Chondrocyte (in vitro differentiated cells): ENCODE results near the gene RXRA. TPM values are rescaled to one million over a fixed set of nuclear protein-coding genes. Genes with fewer than 3 reads are reported as not detected.

Experiments used
- DNase-seq: peaks from one replicate; pipeline ENCODE4 v3.0.0; 2021; ENCODE audit warnings: mixed read lengths, low spot score
- H3K27ac Mint-ChIP-seq: one replicate; pipeline ENCODE4 v1.8.0; 2021; ENCODE audit warnings: mild to moderate bottlenecking, moderate library complexity, mixed read lengths; ENCODE audit not compliant: unreplicated experiment
- H3K27me3 Mint-ChIP-seq: 2 replicates; pipeline ENCODE4 v1.8.0; 2021; ENCODE audit warnings: low read depth, mixed read lengths
- H3K36me3 Mint-ChIP-seq: 2 replicates; pipeline ENCODE4 v1.8.0; 2021; ENCODE audit warnings: low read depth, mixed read lengths
- H3K4me1 Mint-ChIP-seq: 2 replicates; pipeline ENCODE4 v1.8.0; 2021; ENCODE audit warnings: low read depth, mild to moderate bottlenecking, mixed read lengths
- H3K4me3 Mint-ChIP-seq: one replicate; pipeline ENCODE4 v1.8.0; 2021; ENCODE audit warnings: mild to moderate bottlenecking, moderate library complexity, mixed read lengths; ENCODE audit not compliant: unreplicated experiment
- H3K9me3 Mint-ChIP-seq: 2 replicates; pipeline ENCODE4 v1.8.0; 2021; ENCODE audit warnings: low read depth, mixed read lengths
- total RNA-seq: library from RNA; stranded (reverse); gene quantifications from 3 replicates; pipeline ENCODE4 v1.2.1, GENCODE V29; 2021
- TF ChIP-seq, protein P1 (sequence below): fragments of 200-600 bp; sonication (generic); IDR thresholded peaks from 2 replicates; pipeline ENCODE4 v1.5.0; 2021; ENCODE audit warnings: antibody characterized with exemption, mild to moderate bottlenecking, moderate library complexity

RXRA gene
- total RNA-seq, 1 donor from 2014 or later = 27.3 TPM

DNA sequence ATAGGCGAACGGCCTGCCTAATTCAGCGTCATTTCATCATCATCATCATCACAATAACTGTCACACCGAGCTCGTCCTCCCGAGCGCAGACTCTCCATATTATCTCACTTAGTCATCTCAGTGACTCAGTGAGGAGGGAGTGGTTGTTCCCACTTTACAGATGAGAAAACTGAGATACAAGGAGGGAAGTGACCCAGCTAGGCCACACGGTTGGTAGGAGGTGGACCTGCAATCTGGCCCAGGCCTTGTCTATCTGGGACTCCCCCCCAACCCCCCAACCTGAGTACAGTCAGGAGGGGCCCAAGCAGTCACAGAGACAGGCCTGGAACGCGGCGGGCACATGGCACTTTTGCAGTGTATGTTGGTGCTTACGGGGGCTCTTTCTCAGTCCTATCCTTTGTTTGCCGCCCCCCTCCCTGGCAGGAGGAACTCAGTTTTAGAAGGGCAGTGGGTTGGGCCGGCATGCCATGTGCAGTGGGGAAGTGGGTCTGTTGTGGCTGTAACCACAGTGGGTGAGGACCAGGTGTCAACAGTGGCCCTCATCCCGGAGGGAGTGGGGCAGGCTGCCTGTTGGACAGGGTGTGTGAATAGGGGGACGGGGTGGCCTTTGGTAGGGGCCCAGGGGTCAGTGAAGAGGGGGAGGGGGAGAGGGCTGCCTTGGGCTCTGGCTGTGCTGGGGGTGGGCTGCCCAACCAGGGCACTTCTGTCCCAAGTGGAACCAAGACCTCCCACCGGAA lies 1.7 kb upstream of the RXRA start:
- no peaks in the 10 kb centered on the region for H3K27me3 Mint-ChIP-seq
- DNase-seq = no peak
- H3K27ac Mint-ChIP-seq = peak overlapping the region; percentile 36
- no peaks in the 10 kb centered on the region for H3K9me3 Mint-ChIP-seq
- H3K36me3 Mint-ChIP-seq = no peaks in the 10 kb centered on the region
- TF ChIP-seq, protein P1, sequence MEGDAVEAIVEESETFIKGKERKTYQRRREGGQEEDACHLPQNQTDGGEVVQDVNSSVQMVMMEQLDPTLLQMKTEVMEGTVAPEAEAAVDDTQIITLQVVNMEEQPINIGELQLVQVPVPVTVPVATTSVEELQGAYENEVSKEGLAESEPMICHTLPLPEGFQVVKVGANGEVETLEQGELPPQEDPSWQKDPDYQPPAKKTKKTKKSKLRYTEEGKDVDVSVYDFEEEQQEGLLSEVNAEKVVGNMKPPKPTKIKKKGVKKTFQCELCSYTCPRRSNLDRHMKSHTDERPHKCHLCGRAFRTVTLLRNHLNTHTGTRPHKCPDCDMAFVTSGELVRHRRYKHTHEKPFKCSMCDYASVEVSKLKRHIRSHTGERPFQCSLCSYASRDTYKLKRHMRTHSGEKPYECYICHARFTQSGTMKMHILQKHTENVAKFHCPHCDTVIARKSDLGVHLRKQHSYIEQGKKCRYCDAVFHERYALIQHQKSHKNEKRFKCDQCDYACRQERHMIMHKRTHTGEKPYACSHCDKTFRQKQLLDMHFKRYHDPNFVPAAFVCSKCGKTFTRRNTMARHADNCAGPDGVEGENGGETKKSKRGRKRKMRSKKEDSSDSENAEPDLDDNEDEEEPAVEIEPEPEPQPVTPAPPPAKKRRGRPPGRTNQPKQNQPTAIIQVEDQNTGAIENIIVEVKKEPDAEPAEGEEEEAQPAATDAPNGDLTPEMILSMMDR = no peak
- peak overlapping the region; percentile 44 for H3K4me3 Mint-ChIP-seq
- H3K4me1 Mint-ChIP-seq = peaks cover 52% of the 10 kb centered on the region

DNA sequence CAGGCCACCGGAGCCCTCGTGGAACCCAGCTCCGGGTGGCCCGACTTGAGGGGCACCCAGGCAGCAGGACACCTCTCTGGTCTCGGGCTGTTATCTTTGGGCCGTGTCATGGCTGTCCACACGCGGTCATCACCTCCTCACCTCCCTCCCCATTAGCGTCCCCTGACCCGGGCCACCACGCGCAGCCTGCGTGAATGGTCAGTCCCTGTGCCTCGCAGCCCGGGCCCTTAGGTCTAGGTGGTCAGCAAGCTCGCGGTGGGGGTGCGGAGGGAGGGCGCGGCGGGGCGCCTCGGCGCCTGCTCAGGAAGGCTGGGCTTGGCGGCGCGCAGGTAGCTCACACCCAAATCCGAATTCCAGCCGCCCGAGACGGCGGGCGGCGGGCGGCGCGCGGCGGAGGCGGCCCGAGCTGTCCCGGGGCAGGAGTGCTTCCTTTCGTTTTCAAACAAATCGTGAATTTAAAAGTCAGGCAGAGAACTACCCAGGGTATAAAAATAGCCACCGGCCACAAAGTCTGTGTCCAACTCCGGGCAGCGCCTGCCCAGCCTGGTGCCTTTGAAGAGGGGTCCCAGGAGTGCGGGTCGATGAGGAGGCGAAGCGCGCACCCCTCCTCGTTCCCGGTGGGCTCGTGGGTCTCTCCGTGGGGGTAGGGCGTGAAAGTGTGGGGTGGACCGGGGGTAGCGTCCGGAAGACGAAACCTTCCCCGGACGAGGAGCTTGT lies 1.0 kb upstream of the RXRA start:
- no peaks in the 10 kb centered on the region for H3K36me3 Mint-ChIP-seq
- no peaks in the 10 kb centered on the region for H3K27me3 Mint-ChIP-seq
- no peaks in the 10 kb centered on the region for H3K9me3 Mint-ChIP-seq
- TF ChIP-seq, protein P1 = no peak
- no peak for DNase-seq
- H3K4me3 Mint-ChIP-seq = peak overlapping the region; percentile 79
- peaks cover 58% of the 10 kb centered on the region for H3K4me1 Mint-ChIP-seq
- peak overlapping the region; percentile 85 for H3K27ac Mint-ChIP-seq

DNA sequence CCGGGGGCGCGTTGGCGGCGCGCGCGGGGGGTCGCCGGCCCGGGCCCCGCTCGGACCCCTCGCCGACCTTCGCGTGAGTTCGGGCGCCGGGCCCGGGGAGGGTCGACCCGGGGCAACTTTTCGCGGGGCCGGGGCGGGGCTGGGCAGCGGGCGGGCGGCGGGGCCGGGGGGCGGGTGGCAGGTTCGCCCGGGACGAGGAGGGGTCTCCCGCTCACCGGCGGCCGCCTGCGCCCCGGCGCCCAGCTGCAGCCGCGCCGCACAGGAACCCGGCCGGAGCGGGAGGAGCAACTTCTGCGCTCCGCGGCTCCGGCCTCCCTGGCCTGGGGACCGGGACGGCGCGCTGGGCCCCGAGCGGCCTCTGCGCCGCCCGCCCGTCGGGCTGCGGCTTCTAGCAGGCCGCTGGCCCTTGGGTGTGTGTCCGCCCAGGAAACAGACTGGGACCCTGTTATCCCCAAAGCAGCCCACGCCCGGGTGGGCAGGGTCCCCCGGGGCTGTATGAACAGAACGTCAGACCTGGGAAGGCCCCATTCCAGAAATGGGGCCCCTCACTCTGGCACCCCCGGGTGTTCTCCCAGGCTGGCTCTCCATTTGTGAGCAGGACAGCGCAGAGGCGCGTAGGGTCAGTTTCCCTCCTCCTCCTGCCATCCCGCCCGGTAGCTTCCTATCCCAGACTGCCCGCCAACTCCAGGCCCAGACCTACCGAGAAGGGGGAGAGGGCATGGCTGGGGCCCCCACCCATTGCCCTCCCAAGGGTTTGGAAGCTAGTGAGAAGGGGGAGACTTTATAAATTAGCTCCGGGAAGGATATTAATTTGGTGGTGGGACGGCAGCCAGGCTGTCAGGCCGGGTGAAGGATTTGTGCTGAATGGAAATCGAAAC lies 708 bp downstream of the RXRA start:
- Mint-ChIP-seq H3K4me1 (peaks cover 52% of the 10 kb centered on the region), H3K36me3 (no peaks in the 10 kb centered on the region), H3K4me3 (peak overlapping the region; percentile 81), H3K9me3 (no peaks in the 10 kb centered on the region), H3K27me3 (no peaks in the 10 kb centered on the region), H3K27ac (peak overlapping the region; percentile 57)
- DNase-seq = no peak
- TF ChIP-seq, protein P1 = peak; percentile 14

- H3K27ac Mint-ChIP-seq = peak overlapping the region; percentile 81
- TF ChIP-seq, protein P1 = no peak
- peak overlapping the region; percentile 81 for H3K4me3 Mint-ChIP-seq
- H3K4me1 Mint-ChIP-seq = peaks cover 52% of the 10 kb centered on the region
- H3K27me3 Mint-ChIP-seq = no peaks in the 10 kb centered on the region
- no peak for DNase-seq
- H3K9me3 Mint-ChIP-seq = no peaks in the 10 kb centered on the region
- H3K36me3 Mint-ChIP-seq = no peaks in the 10 kb centered on the region
Observed at GRCh38 chr9:134327671-134328231, 1.5 kb downstream of the RXRA start.
